HepG2 (cell line): ENCODE results near the gene RBM18. TPM values are rescaled to one million over a fixed set of nuclear protein-coding genes. Genes with fewer than 3 reads are reported as not detected.

Experiments
- ARNTL ChIP-seq: sonication (generic); formaldehyde crosslinking; IDR thresholded peaks from 2 replicates; pipeline ENCODE4 v1.4.0; 2020; ENCODE audit warnings: mild to moderate bottlenecking, missing genetic modification reagents
- ATAD3A ChIP-seq: sonication (generic); formaldehyde crosslinking; IDR thresholded peaks from 2 replicates; pipeline ENCODE4 v1.4.0; 2020; ENCODE audit warnings: missing genetic modification reagents
- BHLHE40 ChIP-seq: IDR thresholded peaks from 2 replicates; pipeline ENCODE4 v1.6.1; 2011; ENCODE audit warnings: low read length, improper control_type of control experiment
- BRF2 ChIP-seq: sonication (generic); formaldehyde crosslinking; IDR thresholded peaks from 2 replicates; pipeline ENCODE4 v1.8.1; 2022; ENCODE audit warnings: mild to moderate bottlenecking, missing genetic modification reagents
- FOXP1 ChIP-seq, 2 experiments: fragments of 450-650 bp in 1 of 2; IDR thresholded peaks; 2 replicates each; pipeline ENCODE4 v1.6.1; 2017 to 2018; ENCODE audit warnings: antibody characterized with exemption in 1 of 2
- GATAD2A ChIP-seq: IDR thresholded peaks from 2 replicates; pipeline ENCODE4 v1.6.1; 2016
- HNRNPUL1 ChIP-seq: fragments of 200-400 bp; formaldehyde crosslinking; IDR thresholded peaks from 2 replicates; pipeline ENCODE4 v1.6.1; 2017; ENCODE audit warnings: low read depth, mild to moderate bottlenecking, low read length, moderate library complexity
- NFATC3 ChIP-seq: sonication (generic); formaldehyde crosslinking; IDR thresholded peaks from 2 replicates; pipeline ENCODE4 v1.5.1; 2020; ENCODE audit warnings: mild to moderate bottlenecking, missing genetic modification reagents
- NFE2 ChIP-seq: sonication (generic); formaldehyde crosslinking; IDR thresholded peaks from 2 replicates; pipeline ENCODE4 v1.4.0; 2020; ENCODE audit warnings: missing genetic modification reagents
- RARA ChIP-seq: IDR thresholded peaks from 2 replicates; pipeline ENCODE4 v1.6.1; 2016; ENCODE audit warnings: missing genetic modification reagents, missing compliant biosample characterization
- SP140L ChIP-seq: sonication (generic); formaldehyde crosslinking; IDR thresholded peaks from 2 replicates; pipeline ENCODE4 v1.4.0; 2020; ENCODE audit warnings: missing genetic modification reagents, borderline replicate concordance
- ZBTB42 ChIP-seq: sonication (generic); formaldehyde crosslinking; IDR thresholded peaks from 2 replicates; pipeline ENCODE4 v1.5.0; 2020; ENCODE audit warnings: mild to moderate bottlenecking, missing genetic modification reagents
- ZFP90 ChIP-seq: sonication (generic); formaldehyde crosslinking; IDR thresholded peaks from 2 replicates; pipeline ENCODE4 v1.8.0; 2022; ENCODE audit warnings: missing genetic modification reagents, mild to moderate bottlenecking, inconsistent platforms, borderline replicate concordance
- ZFP91 ChIP-seq: sonication (generic); formaldehyde crosslinking; IDR thresholded peaks from 2 replicates; pipeline ENCODE4 v1.9.0; 2022; ENCODE audit warnings: missing genetic modification reagents, mild to moderate bottlenecking, borderline replicate concordance
- ZMAT3 ChIP-seq: sonication (generic); formaldehyde crosslinking; conservative IDR thresholded peaks from 2 replicates; pipeline ENCODE4 v1.7.0; 2021; ENCODE audit warnings: missing genetic modification reagents
- ZNF614 ChIP-seq: IDR thresholded peaks from 2 replicates; pipeline ENCODE4 v1.6.1; 2018; ENCODE audit warnings: missing biosample characterization, missing genetic modification reagents, inconsistent platforms, borderline replicate concordance
- ZNF652 ChIP-seq: IDR thresholded peaks from 2 replicates; pipeline ENCODE4 v1.6.1; 2016; ENCODE audit warnings: low read depth, borderline replicate concordance
- ZNF704 ChIP-seq: sonication (generic); formaldehyde crosslinking; IDR thresholded peaks from 2 replicates; pipeline ENCODE4 v1.8.1; 2023; ENCODE audit warnings: mild to moderate bottlenecking, inconsistent platforms, moderate library complexity, missing genetic modification reagents, borderline replicate concordance
- ZNF891 ChIP-seq: sonication (generic); formaldehyde crosslinking; IDR thresholded peaks from 2 replicates; pipeline ENCODE4 v1.5.0; 2020; ENCODE audit warnings: mild to moderate bottlenecking, missing genetic modification reagents
- ZSCAN31 ChIP-seq: sonication (generic); formaldehyde crosslinking; IDR thresholded peaks from 2 replicates; pipeline ENCODE4 v1.5.0; 2020; ENCODE audit warnings: low read depth, mild to moderate bottlenecking, missing genetic modification reagents
- polyA plus RNA-seq, 8 experiments: library from polyadenylated mRNA; depleted of rRNA in 3 of 8; stranded (reverse) in 7 of 8; unstranded in 1 of 8; fragments of >200 nt; fragmentation: Illumina TruSeq in 4 of 8; extraction: Trizol in 4 of 8; gene quantifications; 2 replicates each; pipeline versions ENCODE4 v1.2.1 to v1.2.3, GENCODE V29; 2011 to 2016; ENCODE audit warnings: low read depth in 4 of 8, missing spikeins in 1 of 8, mixed read lengths in 1 of 8; ENCODE audit not compliant: insufficient read depth in 1 of 8
- total RNA-seq, 5 experiments: library from RNA; depleted of rRNA; stranded (reverse); fragments of >200 nt; fragmentation: Illumina TruSeq; extraction: Trizol; gene quantifications; 2 replicates each; pipeline ENCODE4 v1.2.3, GENCODE V29; 2016; ENCODE audit warnings: low read depth in 1 of 5
- TF ChIP-seq, protein P1 (sequence below): sonication (generic); formaldehyde crosslinking; IDR thresholded peaks from 2 replicates; pipeline ENCODE4 v1.8.0; 2022; ENCODE audit warnings: mild to moderate bottlenecking, missing genetic modification reagents
- TF ChIP-seq, protein P2 (sequence below): sonication (generic); formaldehyde crosslinking; IDR thresholded peaks from 2 replicates; pipeline ENCODE4 v1.5.0; 2020; ENCODE audit warnings: mild to moderate bottlenecking, missing genetic modification reagents

The RBM18 gene
- total and polyA plus RNA-seq, 2 of the 13 experiments (the other 11 are each of a cell fraction or from before 2014, with no cell fraction given): 12.6 to 16.6 TPM

- TF ChIP-seq ZFP91 (CRISPR knock-in tag) (peak; percentile 98), ZFP90 (CRISPR knock-in tag) (peak; percentile 87; the same call in 1 of the 2 replicates), RARA (CRISPR knock-in tag) (peak; percentile 68), ZMAT3 (CRISPR knock-in tag) (peak; percentile 99), NFATC3 (CRISPR knock-in tag) (peak; percentile 93), BHLHE40 (peak; percentile 71; the same call in 1 of the 2 replicates), SP140L (CRISPR knock-in tag) (no peak), ZNF704 (CRISPR knock-in tag) (peak; percentile 96), FOXP1 (IDR thresholded peaks at IDR 0.05) (no peak), FOXP1 (CRISPR knock-in tag; IDR thresholded peaks at IDR 0.05) (peak; percentile 13; the same call in 1 of the 2 replicates), NFE2 (CRISPR knock-in tag) (no peak), BRF2 (peak; percentile 94), ARNTL (CRISPR knock-in tag) (peak; percentile 68), ZNF891 (CRISPR knock-in tag) (peak; percentile 97), GATAD2A (CRISPR knock-in tag) (peak; percentile 71), ZNF652 (CRISPR knock-in tag) (no peak), ZBTB42 (peak; percentile 85), HNRNPUL1 (no peak), ZNF614 (CRISPR knock-in tag) (peak; percentile 82; the same call in 1 of the 2 replicates), ATAD3A (no peak), ZSCAN31 (CRISPR knock-in tag) (peak; percentile 95)
- TF ChIP-seq, protein P1, sequence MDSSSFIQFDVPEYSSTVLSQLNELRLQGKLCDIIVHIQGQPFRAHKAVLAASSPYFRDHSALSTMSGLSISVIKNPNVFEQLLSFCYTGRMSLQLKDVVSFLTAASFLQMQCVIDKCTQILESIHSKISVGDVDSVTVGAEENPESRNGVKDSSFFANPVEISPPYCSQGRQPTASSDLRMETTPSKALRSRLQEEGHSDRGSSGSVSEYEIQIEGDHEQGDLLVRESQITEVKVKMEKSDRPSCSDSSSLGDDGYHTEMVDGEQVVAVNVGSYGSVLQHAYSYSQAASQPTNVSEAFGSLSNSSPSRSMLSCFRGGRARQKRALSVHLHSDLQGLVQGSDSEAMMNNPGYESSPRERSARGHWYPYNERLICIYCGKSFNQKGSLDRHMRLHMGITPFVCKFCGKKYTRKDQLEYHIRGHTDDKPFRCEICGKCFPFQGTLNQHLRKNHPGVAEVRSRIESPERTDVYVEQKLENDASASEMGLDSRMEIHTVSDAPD (CRISPR knock-in tag): peak; percentile 67
- TF ChIP-seq, protein P2, sequence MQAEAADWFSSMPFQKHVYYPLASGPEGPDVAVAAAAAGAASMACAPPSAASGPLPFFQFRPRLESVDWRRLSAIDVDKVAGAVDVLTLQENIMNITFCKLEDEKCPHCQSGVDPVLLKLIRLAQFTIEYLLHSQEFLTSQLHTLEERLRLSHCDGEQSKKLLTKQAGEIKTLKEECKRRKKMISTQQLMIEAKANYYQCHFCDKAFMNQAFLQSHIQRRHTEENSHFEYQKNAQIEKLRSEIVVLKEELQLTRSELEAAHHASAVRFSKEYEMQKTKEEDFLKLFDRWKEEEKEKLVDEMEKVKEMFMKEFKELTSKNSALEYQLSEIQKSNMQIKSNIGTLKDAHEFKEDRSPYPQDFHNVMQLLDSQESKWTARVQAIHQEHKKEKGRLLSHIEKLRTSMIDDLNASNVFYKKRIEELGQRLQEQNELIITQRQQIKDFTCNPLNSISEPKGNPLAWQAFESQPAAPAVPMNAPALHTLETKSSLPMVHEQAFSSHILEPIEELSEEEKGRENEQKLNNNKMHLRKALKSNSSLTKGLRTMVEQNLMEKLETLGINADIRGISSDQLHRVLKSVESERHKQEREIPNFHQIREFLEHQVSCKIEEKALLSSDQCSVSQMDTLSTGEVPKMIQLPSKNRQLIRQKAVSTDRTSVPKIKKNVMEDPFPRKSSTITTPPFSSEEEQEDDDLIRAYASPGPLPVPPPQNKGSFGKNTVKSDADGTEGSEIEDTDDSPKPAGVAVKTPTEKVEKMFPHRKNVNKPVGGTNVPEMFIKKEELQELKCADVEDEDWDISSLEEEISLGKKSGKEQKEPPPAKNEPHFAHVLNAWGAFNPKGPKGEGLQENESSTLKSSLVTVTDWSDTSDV: 0 out of 2 replicates have a peak, but pooled peaks have one; percentile 51
Observed at GRCh38 chr9:122264360-122265148, at the start of gene RBM18, which contains the start of gene MRRF (continued).
